K562 (cell line): Measurements from ENCODE around the gene HMGCL. TPM values are rescaled to one million over a fixed set of nuclear protein-coding genes. Genes with fewer than 3 reads are reported as not detected.

ENCODE experiments used
- ATAC-seq: fragments of 200-7000 bp; cut with Tn5 transposase; 3 replicates; pipeline ENCODE4 v1.9.1; 2020; ENCODE audit warnings: moderate library complexity
- BruUV-seq: library from RNA; stranded (reverse); fragments of 400-500 nt; replicated peaks from 2 replicates; lab custom pipeline; 2021; lab: Mats Ljungman, UMichigan
- CTCF ChIA-PET: fragments of 300-600 bp; formaldehyde crosslinking; extraction: SDS; loops from one replicate; lab custom pipeline; 2021; ENCODE audit warnings: low intra/inter-chr PET ratio; lab: Yijun Ruan, JAX
- POLR2A ChIA-PET: fragments of 300-600, 350-650 bp; sonication (Branson Sonifier 250); formaldehyde crosslinking; extraction: SDS; loops from one replicate; lab custom pipeline; 2021; ENCODE audit warnings: antibody characterized with exemption, inconsistent platforms; lab: Yijun Ruan, JAX
- DNase-seq, 4 experiments: peaks; one replicate each; pipeline versions ENCODE4 v3.0.0 to v3.0.0-alpha.2; 2011 to 2018; ENCODE audit warnings: low spot score in 3 of 4, mixed read lengths in 3 of 4; ENCODE audit errors: extremely low read depth in 1 of 4
- FAIRE-seq: peaks from 2 replicates; lab custom pipeline; 2011; peaks lifted over from hg19 to GRCh38; lab: Jason Lieb, UNC
- H2AFZ ChIP-seq: 2 replicates; pipeline ENCODE4 v1.6.0; 2011; ENCODE audit warnings: low read depth, low read length, control low read depth, inconsistent platforms
- H3K27ac ChIP-seq: fragments of 200-600 bp; 3 replicates; pipeline ENCODE4 v1.8.0; 2011; ENCODE audit warnings: low read depth, mild to moderate bottlenecking, control low read depth, inconsistent platforms, low read length, moderate library complexity, mixed read lengths; ENCODE audit errors: extremely low read depth
- H3K27me3 ChIP-seq, 2 experiments: fragments of 300-600 bp in 1 of 2; 2 replicates in 1 of 2; 3 replicates in 1 of 2; pipeline versions ENCODE4 v1.6.0 to v1.8.0; 2011; ENCODE audit warnings: inconsistent platforms in 2 of 2, low read length in 2 of 2, mild to moderate bottlenecking in 1 of 2, mixed read lengths in 1 of 2, moderate library complexity in 1 of 2; ENCODE audit not compliant: control insufficient read depth in 2 of 2, insufficient read depth in 2 of 2
- H3K36me3 ChIP-seq: fragments of 300-600 bp; 3 replicates; pipeline ENCODE4 v1.8.0; 2011; ENCODE audit warnings: mild to moderate bottlenecking, low read length, inconsistent platforms; ENCODE audit not compliant: control insufficient read depth, insufficient read depth
- H3K4me1 ChIP-seq, 2 experiments: fragments of 200-600 bp in 1 of 2; replicated peaks in 1 of 2; 2 replicates in 1 of 2; 3 replicates in 1 of 2; pipeline versions ENCODE4 v1.5.1 to v1.8.0; 2011; ENCODE audit warnings: inconsistent platforms in 2 of 2, low read length in 2 of 2, mild to moderate bottlenecking in 1 of 2, mixed read lengths in 1 of 2, moderate library complexity in 1 of 2; ENCODE audit not compliant: control insufficient read depth in 2 of 2, insufficient read depth in 2 of 2
- H3K4me2 ChIP-seq: 2 replicates; pipeline ENCODE4 v1.6.1; 2011; ENCODE audit warnings: low read length, control low read depth, inconsistent platforms, mixed read lengths; ENCODE audit not compliant: insufficient read depth
- H3K4me3 ChIP-seq: fragments of 200-600 bp; sonication (generic), shearing (Covaris generic); 2 replicates; pipeline ENCODE4 v1.5.1; 2016; ENCODE audit warnings: control low read depth, inconsistent platforms
- H3K79me2 ChIP-seq: fragments of 200-600 bp; 3 replicates; pipeline ENCODE4 v1.8.0; 2011; ENCODE audit warnings: low read length, inconsistent platforms; ENCODE audit not compliant: control insufficient read depth, insufficient read depth
- H3K9ac ChIP-seq, 2 experiments: 2 replicates each; pipeline versions ENCODE4 v1.6.0 to v1.6.1; 2011; ENCODE audit warnings: low read depth in 2 of 2, low read length in 2 of 2, control low read depth in 1 of 2, inconsistent platforms in 1 of 2, mild to moderate bottlenecking in 1 of 2, mixed read lengths in 1 of 2; ENCODE audit not compliant: insufficient read depth in 1 of 2
- H3K9me1 ChIP-seq: one replicate; pipeline ENCODE4 v1.6.0; 2011; ENCODE audit warnings: inconsistent platforms, mild to moderate bottlenecking, low read length, moderate library complexity; ENCODE audit not compliant: control insufficient read depth, insufficient read depth
- H3K9me3 ChIP-seq: replicated peaks from 2 replicates; pipeline ENCODE4 v1.5.1; 2011; ENCODE audit warnings: low read depth, low read length, inconsistent platforms; ENCODE audit not compliant: control insufficient read depth, insufficient read depth
- H4K20me1 ChIP-seq: replicated peaks from 2 replicates; pipeline ENCODE4 v1.6.1; 2011; ENCODE audit warnings: low read length, inconsistent platforms, mixed read lengths; ENCODE audit not compliant: control insufficient read depth, insufficient read depth
- BDP1 ChIP-seq: IDR thresholded peaks from 3 replicates; pipeline ENCODE4 v1.6.1; 2011; ENCODE audit not compliant: insufficient read length, insufficient read depth
- FOXA1 ChIP-seq: fragments of 450-650 bp; IDR thresholded peaks from 2 replicates; pipeline ENCODE4 v1.6.1; 2016; ENCODE audit warnings: mild to moderate bottlenecking, borderline replicate concordance
- GABPA ChIP-seq: fragments of 200-800 bp; sonication (Bioruptor generic); conservative IDR thresholded peaks from 2 replicates; pipeline ENCODE4 v1.6.1; 2016; ENCODE audit warnings: low read depth, missing genetic modification characterization, missing compliant biosample characterization
- KLF16 ChIP-seq: IDR thresholded peaks from 2 replicates; pipeline ENCODE4 v1.6.1; 2016; ENCODE audit warnings: antibody characterized with exemption
- MYNN ChIP-seq, 2 experiments: sonication (generic); formaldehyde crosslinking in 1 of 2; IDR thresholded peaks; 2 replicates each; pipeline versions ENCODE4 v1.5.0 to v1.6.1; 2016 to 2020; ENCODE audit warnings: antibody characterized with exemption in 1 of 2, missing genetic modification reagents in 1 of 2
- NFIC ChIP-seq: fragments of 450-650 bp; IDR thresholded peaks from 2 replicates; pipeline ENCODE4 v1.6.1; 2017; ENCODE audit warnings: mild to moderate bottlenecking, inconsistent platforms
- PCBP1 ChIP-seq: fragments of 200-400 bp; formaldehyde crosslinking; IDR thresholded peaks from 2 replicates; pipeline ENCODE4 v1.6.1; 2018; ENCODE audit warnings: mild to moderate bottlenecking, low read depth, low read length; ENCODE audit not compliant: poor library complexity, severe bottlenecking
- SOX6 ChIP-seq: fragments of 450-650 bp; IDR thresholded peaks from 2 replicates; pipeline ENCODE4 v1.6.1; 2014; ENCODE audit warnings: mild to moderate bottlenecking
- SPI1 ChIP-seq: IDR thresholded peaks from 2 replicates; pipeline ENCODE4 v1.6.1; 2011; ENCODE audit warnings: low read depth, low read length, control low read depth, borderline replicate concordance
- ZNF23 ChIP-seq: fragments of 250-450 bp; sonication (Bioruptor Pico); IDR thresholded peaks from 2 replicates; pipeline ENCODE4 v1.4.0; 2020; ENCODE audit warnings: mild to moderate bottlenecking
- WGBS: fragments of 100-300 bp; shearing (Covaris generic); methylation state at CpG from one replicate; pipeline ENCODE4 v1.1.6; 2016; ENCODE audit warnings: low coverage, mixed read lengths; ENCODE audit not compliant: insufficient coverage; ENCODE audit errors: missing lambda C conversion rate; 5-methylcytosine and 5-hydroxymethylcytosine counted together
- in situ Hi-C: fragments of 300-500 bp; cut with MboI; formaldehyde crosslinking; loops from 4 replicates; pipeline ENCODE4 v1.15.0; 2018; ENCODE audit warnings: inconsistent platforms, mixed read lengths
- intact Hi-C: fragments of 100-400 bp; cut with micrococcal nuclease; formaldehyde crosslinking; loops from 2 replicates; pipeline ENCODE4 v1.14.2; 2022
- polyA plus RNA-seq, 8 experiments: library from polyadenylated mRNA; depleted of rRNA in 4 of 8; stranded (reverse) in 5 of 8; unstranded in 3 of 8; fragments of >200 nt; fragmentation: Nextera tagmentation in 2 of 8; fragmentation: Illumina TruSeq in 1 of 8; extraction: Ambion mirVana in 2 of 8; extraction: Trizol in 1 of 8; gene quantifications; 2 replicates each; pipeline versions ENCODE4 v1.2.1 to v1.2.3, GENCODE V29; 2011 to 2014; ENCODE audit warnings: inconsistent platforms in 1 of 8, missing spikeins in 1 of 8
- total RNA-seq, 7 experiments: library from RNA; depleted of rRNA in 6 of 7; stranded (reverse); fragments of >200 nt in 6 of 7; fragmentation: Illumina TruSeq in 2 of 7; extraction: Trizol in 2 of 7; gene quantifications; 2 replicates each; pipeline versions ENCODE4 v1.2.1 to v1.2.3, GENCODE V29; 2011 to 2021; ENCODE audit warnings: low replicate concordance in 1 of 7
- TF ChIP-seq, protein P1 (sequence below): conservative IDR thresholded peaks from 2 replicates; pipeline ENCODE4 v1.6.1; 2011; ENCODE audit warnings: low read depth, mild to moderate bottlenecking, low read length; ENCODE audit not compliant: control insufficient read depth
- TF ChIP-seq, protein P2 (sequence below): sonication (generic); formaldehyde crosslinking; IDR thresholded peaks from 2 replicates; pipeline ENCODE4 v1.8.1; 2023; ENCODE audit warnings: mild to moderate bottlenecking, missing genetic modification reagents, moderate library complexity

Gene HMGCL
- total and polyA plus RNA-seq, 9 of the 15 experiments (the other 6 are each of a cell fraction or from before 2014, with no cell fraction given) = 18.0 to 82.2 (median 24.2) TPM

DNA sequence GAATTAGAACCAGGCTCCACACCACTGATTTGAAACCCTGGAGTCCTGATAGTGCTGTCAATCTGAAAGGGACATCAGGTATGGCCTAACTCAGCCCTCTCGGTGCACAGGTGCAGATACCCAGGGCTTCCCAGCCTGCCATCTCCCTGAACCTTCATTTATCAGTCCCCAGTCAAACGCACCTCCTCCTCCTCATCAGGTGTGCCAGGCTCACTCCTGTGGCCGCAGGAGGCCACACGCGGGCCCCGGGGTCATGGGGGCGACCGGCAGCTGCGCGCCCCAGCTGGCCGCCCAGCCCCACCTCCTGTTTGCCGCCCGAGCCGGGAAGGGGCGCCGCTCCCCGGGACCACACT lies 42.3 kb upstream of the HMGCL start (continued):
- TF ChIP-seq, protein P1, sequence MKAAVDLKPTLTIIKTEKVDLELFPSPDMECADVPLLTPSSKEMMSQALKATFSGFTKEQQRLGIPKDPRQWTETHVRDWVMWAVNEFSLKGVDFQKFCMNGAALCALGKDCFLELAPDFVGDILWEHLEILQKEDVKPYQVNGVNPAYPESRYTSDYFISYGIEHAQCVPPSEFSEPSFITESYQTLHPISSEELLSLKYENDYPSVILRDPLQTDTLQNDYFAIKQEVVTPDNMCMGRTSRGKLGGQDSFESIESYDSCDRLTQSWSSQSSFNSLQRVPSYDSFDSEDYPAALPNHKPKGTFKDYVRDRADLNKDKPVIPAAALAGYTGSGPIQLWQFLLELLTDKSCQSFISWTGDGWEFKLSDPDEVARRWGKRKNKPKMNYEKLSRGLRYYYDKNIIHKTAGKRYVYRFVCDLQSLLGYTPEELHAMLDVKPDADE = no peak
- TF ChIP-seq PCBP1 = no peak
- no peak for TF ChIP-seq FOXA1
- TF ChIP-seq, all 486 proteins: peak for 13

DNA sequence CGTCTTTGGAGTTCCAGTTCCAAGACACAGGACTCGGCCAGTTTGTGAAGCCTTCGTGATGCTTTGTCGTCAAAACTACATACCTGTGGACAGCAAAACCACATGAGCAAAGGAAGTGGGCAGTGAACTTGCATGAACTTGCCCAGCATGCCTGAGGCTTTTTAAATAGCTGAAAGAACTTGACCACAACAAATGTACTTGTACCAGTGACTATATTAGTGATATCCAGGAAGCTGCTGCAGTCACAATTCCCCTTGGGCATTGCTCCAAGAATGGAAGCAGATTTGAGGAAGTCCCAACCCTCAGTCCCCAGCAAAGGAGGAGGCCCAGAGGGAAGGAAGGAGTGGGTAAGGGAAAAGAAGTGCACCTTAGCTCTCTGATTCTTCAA lies 40.3 kb upstream of the HMGCL start:
- Histone ChIP-seq H3K79me2 (no peaks in the 10 kb centered on the region; the same call in 2 of the 3 replicates), H3K4me2 (no peak overlapping the region), H3K27ac (no peak overlapping the region), H3K4me1 (peaks cover 14 to 17% of the 10 kb centered on the region in 2 experiments), H3K9me3 (no peaks in the 10 kb centered on the region), H4K20me1 (no peaks in the 10 kb centered on the region), H3K36me3 (peaks cover 30% of the 10 kb centered on the region; the same call in 2 of the 3 replicates), H3K9me1 (no peaks in the 10 kb centered on the region), H2AFZ (no peak overlapping the region), H3K4me3 (no peak overlapping the region), H3K27me3 (no peaks in the 10 kb centered on the region), H3K9ac (no peak overlapping the region)
- ATAC-seq (no peak), FAIRE-seq (no peak), DNase-seq (no peak)
- intact Hi-C loops = loop anchor here (5.0 kb wide), 1 partner anchor 52 kb away; no protein-coding TSS in a partner anchor
- POLR2A ChIA-PET = interaction anchor here (0.9 to 1.4 kb wide), 3 partner anchors 86 to 120 kb away, joined by 3 to 7 read pairs (median 4); partner anchors contain the start of gene PNRC2
- BruUV-seq = no TSS peak
- in situ Hi-C loops = no loop called here
- 84% methylated on average over 4 of the region's 4 CpGs for WGBS
- CTCF ChIA-PET = no interaction called here
- TF ChIP-seq BDP1 (no peak), KLF16 (no peak), ZNF23 (CRISPR knock-in tag) (no peak), MYNN (IDR thresholded peaks at IDR 0.05) (no peak), MYNN (CRISPR knock-in tag; IDR thresholded peaks at IDR 0.05) (no peak), GABPA (0 out of 2 replicates have a peak, but pooled peaks have one; percentile 16), SPI1 (peak; percentile 87), SOX6 (peak; percentile 61; the same call in 1 of the 2 replicates), NFIC (peak; percentile 20; the same call in 1 of the 2 replicates)
- TF ChIP-seq, protein P2, sequence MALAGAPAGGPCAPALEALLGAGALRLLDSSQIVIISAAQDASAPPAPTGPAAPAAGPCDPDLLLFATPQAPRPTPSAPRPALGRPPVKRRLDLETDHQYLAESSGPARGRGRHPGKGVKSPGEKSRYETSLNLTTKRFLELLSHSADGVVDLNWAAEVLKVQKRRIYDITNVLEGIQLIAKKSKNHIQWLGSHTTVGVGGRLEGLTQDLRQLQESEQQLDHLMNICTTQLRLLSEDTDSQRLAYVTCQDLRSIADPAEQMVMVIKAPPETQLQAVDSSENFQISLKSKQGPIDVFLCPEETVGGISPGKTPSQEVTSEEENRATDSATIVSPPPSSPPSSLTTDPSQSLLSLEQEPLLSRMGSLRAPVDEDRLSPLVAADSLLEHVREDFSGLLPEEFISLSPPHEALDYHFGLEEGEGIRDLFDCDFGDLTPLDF = no peak
